Coronary artery (tissue), 2 donors: ENCODE results near the gene OSTN.
"Not testable (repeated sequence)": the region's sequence is repeated elsewhere in the genome, so short reads cannot be mapped to it uniquely, and the experiment has no call there.

Source experiments
- DNase-seq: peaks from one replicate; pipeline ENCODE4 v3.0.0-alpha.2; 2017; ENCODE audit warnings: low spot score
- H3K27ac ChIP-seq, 2 donors: fragments of 200-600 bp; sonication (generic); one replicate each; pipeline ENCODE4 v1.5.1; 2016 to 2019
- H3K4me3 ChIP-seq: fragments of 200-600 bp; sonication (generic); 2 replicates; pipeline ENCODE4 v1.5.1; 2016; ENCODE audit warnings: mild to moderate bottlenecking, moderate library complexity
- CTCF ChIP-seq: fragments of 200-600 bp; sonication (generic); IDR thresholded peaks from one replicate; pipeline ENCODE4 v1.5.1; 2019; ENCODE audit warnings: antibody characterized with exemption

The OSTN gene

GRCh38 chr3:191263850-191264249, 64.8 kb downstream of the OSTN start:
- TF ChIP-seq CTCF, result no peak
- H3K27ac ChIP-seq, result no peak overlapping the region
- peak overlapping the region; percentile 39 for H3K4me3 ChIP-seq

GRCh38 chr3:191268737-191269136, 69.7 kb downstream of the OSTN start:
- DNase-seq, result no peak
- no peak overlapping the region for H3K4me3 ChIP-seq
- no peak for TF ChIP-seq CTCF
- H3K27ac ChIP-seq, result no peak overlapping the region

More at GRCh38 chr3:191263850-191264249, 64.8 kb downstream of the OSTN start:
- no peak for DNase-seq

GRCh38 chr3:191269289-191270085, 70.4 kb downstream of the OSTN start:
- H3K27ac ChIP-seq, result no peak overlapping the region
- no peak for TF ChIP-seq CTCF
- no peak overlapping the region for H3K4me3 ChIP-seq
- no peak for DNase-seq

- H3K27ac ChIP-seq, DNase-seq, H3K4me3 ChIP-seq: not testable (repeated sequence)
Observed at GRCh38 chr3:191275244-191275643, 76.2 kb downstream of the OSTN start.

- DNase-seq, result no peak
- Histone ChIP-seq H3K27ac (no peak overlapping the region), H3K4me3 (no peak overlapping the region)
- TF ChIP-seq CTCF, result no peak
Observed at GRCh38 chr3:191275751-191276150, 76.7 kb downstream of the OSTN start.

GRCh38 chr3:191280111-191280510, 81.1 kb downstream of the OSTN start:
- no peak for TF ChIP-seq CTCF

GRCh38 chr3:191280882-191281281, 81.8 kb downstream of the OSTN start:
- TF ChIP-seq CTCF, result no peak
- no peak for DNase-seq
- H3K27ac ChIP-seq, result no peak overlapping the region
- H3K4me3 ChIP-seq, result no peak overlapping the region

More at GRCh38 chr3:191280111-191280510, 81.1 kb downstream of the OSTN start:
- Histone ChIP-seq H3K27ac (no peak overlapping the region), H3K4me3 (no peak overlapping the region)
- no peak for DNase-seq
